PC-9 (cell line): ENCODE measurements around the gene PRKD3. TPM values are rescaled to one million over a fixed set of nuclear protein-coding genes. Genes with fewer than 3 reads are reported as not detected.

Experiments used
- BruUV-seq: library from RNA; stranded (reverse); fragments of 400-500 nt; replicated peaks from 2 replicates; lab custom pipeline; 2021; lab: Mats Ljungman, UMichigan
- CTCF ChIA-PET: fragments of 300-600 bp; sonication (Branson Sonifier 250); formaldehyde crosslinking; loops from one replicate; lab custom pipeline; 2022; ENCODE audit warnings: antibody characterized with exemption; lab: Charles Lee
- POLR2A ChIA-PET: fragments of 300-600 bp; sonication (Branson Sonifier 250); formaldehyde crosslinking; loops from one replicate; lab custom pipeline; 2022; ENCODE audit warnings: antibody characterized with exemption; ENCODE audit not compliant: unreplicated experiment; lab: Charles Lee
- DNase-seq, 2 experiments: peaks; one replicate each; pipeline versions ENCODE4 v3.0.0 to v3.0.0-alpha.2; 2015 to 2022; ENCODE audit warnings: mixed read lengths in 1 of 2
- H2AFZ ChIP-seq: fragments of 200-600 bp; sonication (generic); 2 replicates; pipeline ENCODE4 v1.8.1; 2017; ENCODE audit warnings: antibody characterized with exemption
- H3F3A ChIP-seq: fragments of 200-600 bp; sonication (generic); 2 replicates; pipeline ENCODE4 v1.8.1; 2017; ENCODE audit warnings: antibody characterized with exemption, mild to moderate bottlenecking, low read depth; ENCODE audit not compliant: insufficient read depth
- H3K27ac ChIP-seq: fragments of 200-600 bp; sonication (generic); 2 replicates; pipeline ENCODE4 v1.6.1; 2016; ENCODE audit warnings: mixed run types
- H3K27me3 ChIP-seq: fragments of 200-600 bp; sonication (generic); 2 replicates; pipeline ENCODE4 v1.6.1; 2016; ENCODE audit warnings: low read depth, mixed run types; ENCODE audit not compliant: insufficient read depth
- H3K36me3 ChIP-seq: fragments of 200-600 bp; sonication (generic); 2 replicates; pipeline ENCODE4 v1.6.1; 2016; ENCODE audit warnings: low read depth, mixed run types
- H3K4me1 ChIP-seq: fragments of 200-600 bp; sonication (generic); replicated peaks from 2 replicates; pipeline ENCODE4 v1.6.1; 2016; ENCODE audit warnings: mixed run types; ENCODE audit not compliant: insufficient read depth
- H3K4me2 ChIP-seq: fragments of 200-600 bp; sonication (generic); 2 replicates; pipeline ENCODE4 v1.6.1; 2017; ENCODE audit warnings: mixed run types
- H3K4me3 ChIP-seq: fragments of 200-600 bp; sonication (generic); 2 replicates; pipeline ENCODE4 v1.6.1; 2016; ENCODE audit warnings: mixed run types
- H3K79me2 ChIP-seq: fragments of 200-600 bp; sonication (generic); 2 replicates; pipeline ENCODE4 v1.6.1; 2017; ENCODE audit warnings: low read depth, mixed run types
- H3K9me2 ChIP-seq: fragments of 200-600 bp; sonication (generic); 2 replicates; pipeline ENCODE4 v1.8.1; 2017; ENCODE audit warnings: mild to moderate bottlenecking; ENCODE audit not compliant: insufficient read depth
- H3K9me3 ChIP-seq: fragments of 200-600 bp; sonication (generic); 2 replicates; pipeline ENCODE4 v1.8.1; 2016; ENCODE audit warnings: low read depth; ENCODE audit not compliant: insufficient read depth
- H4K20me1 ChIP-seq: fragments of 200-600 bp; sonication (generic); 2 replicates; pipeline ENCODE4 v1.8.1; 2017; ENCODE audit not compliant: insufficient read depth
- EZH2 ChIP-seq: fragments of 200-600 bp; sonication (generic); IDR thresholded peaks from 2 replicates; pipeline ENCODE4 v1.8.0; 2017; ENCODE audit warnings: antibody characterized with exemption, low read depth
- intact Hi-C: fragments of 100-400 bp; cut with micrococcal nuclease; formaldehyde crosslinking; loops from one replicate; pipeline ENCODE4 v1.10.0; 2022; ENCODE audit not compliant: unreplicated experiment
- total RNA-seq: library from RNA; stranded (reverse); gene quantifications from 2 replicates; pipeline ENCODE4 v1.2.3, GENCODE V29; 2021
- TF ChIP-seq, protein P1 (sequence below): fragments of 200-600 bp; sonication (generic); conservative IDR thresholded peaks from 2 replicates; pipeline ENCODE4 v1.6.1; 2017; ENCODE audit warnings: mixed run types, antibody characterized with exemption, mild to moderate bottlenecking, moderate library complexity

Gene PRKD3
- total RNA-seq, 1 experiment from 2014 or later: 27.5 TPM

DNA sequence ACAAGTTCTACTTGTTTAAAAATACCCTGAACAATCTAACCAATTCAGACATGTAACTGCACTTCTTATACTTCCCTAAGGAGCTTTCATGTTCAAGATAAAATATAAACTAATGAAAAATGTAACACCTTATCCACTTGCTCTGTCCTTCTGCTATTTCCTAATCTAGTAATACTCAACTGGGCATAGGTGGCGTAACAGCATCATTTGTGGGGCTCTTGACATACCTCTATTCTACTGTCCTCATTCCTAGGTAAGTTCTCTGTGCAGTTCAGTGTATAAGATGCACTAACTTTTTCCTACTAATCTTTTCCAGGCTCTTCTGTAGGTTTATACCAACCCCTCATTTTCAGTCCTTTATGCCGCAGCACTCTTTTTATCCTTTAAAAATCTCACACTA is 36.7 kb downstream of the PRKD3 start:
- H2AFZ ChIP-seq: no peak overlapping the region
- H3K27ac ChIP-seq: no peak overlapping the region
- no TSS peak for BruUV-seq
- peaks cover 8% of the 10 kb centered on the region for H3K36me3 ChIP-seq
- intact Hi-C loops: loop anchor here (5.0 to 10.0 kb wide), 2 partner anchors 104 to 587 kb away; no protein-coding TSS in a partner anchor
- H3F3A ChIP-seq: peaks cover 6% of the 10 kb centered on the region
- H3K4me2 ChIP-seq: no peak overlapping the region
- H3K79me2 ChIP-seq: no peaks in the 10 kb centered on the region
- H3K9me2 ChIP-seq: no peaks in the 10 kb centered on the region
- H3K4me3 ChIP-seq: no peak overlapping the region
- DNase-seq: no peak
- no peaks in the 10 kb centered on the region for H3K27me3 ChIP-seq
- no peaks in the 10 kb centered on the region for H3K4me1 ChIP-seq
- ChIA-PET POLR2A (no interaction called here), CTCF (no interaction called here)
- no peaks in the 10 kb centered on the region for H3K9me3 ChIP-seq
- TF ChIP-seq EZH2: no peak
- TF ChIP-seq, protein P1, sequence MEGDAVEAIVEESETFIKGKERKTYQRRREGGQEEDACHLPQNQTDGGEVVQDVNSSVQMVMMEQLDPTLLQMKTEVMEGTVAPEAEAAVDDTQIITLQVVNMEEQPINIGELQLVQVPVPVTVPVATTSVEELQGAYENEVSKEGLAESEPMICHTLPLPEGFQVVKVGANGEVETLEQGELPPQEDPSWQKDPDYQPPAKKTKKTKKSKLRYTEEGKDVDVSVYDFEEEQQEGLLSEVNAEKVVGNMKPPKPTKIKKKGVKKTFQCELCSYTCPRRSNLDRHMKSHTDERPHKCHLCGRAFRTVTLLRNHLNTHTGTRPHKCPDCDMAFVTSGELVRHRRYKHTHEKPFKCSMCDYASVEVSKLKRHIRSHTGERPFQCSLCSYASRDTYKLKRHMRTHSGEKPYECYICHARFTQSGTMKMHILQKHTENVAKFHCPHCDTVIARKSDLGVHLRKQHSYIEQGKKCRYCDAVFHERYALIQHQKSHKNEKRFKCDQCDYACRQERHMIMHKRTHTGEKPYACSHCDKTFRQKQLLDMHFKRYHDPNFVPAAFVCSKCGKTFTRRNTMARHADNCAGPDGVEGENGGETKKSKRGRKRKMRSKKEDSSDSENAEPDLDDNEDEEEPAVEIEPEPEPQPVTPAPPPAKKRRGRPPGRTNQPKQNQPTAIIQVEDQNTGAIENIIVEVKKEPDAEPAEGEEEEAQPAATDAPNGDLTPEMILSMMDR: peak; percentile 45; the same call in 1 of the 2 replicates
- H4K20me1 ChIP-seq: no peaks in the 10 kb centered on the region

DNA sequence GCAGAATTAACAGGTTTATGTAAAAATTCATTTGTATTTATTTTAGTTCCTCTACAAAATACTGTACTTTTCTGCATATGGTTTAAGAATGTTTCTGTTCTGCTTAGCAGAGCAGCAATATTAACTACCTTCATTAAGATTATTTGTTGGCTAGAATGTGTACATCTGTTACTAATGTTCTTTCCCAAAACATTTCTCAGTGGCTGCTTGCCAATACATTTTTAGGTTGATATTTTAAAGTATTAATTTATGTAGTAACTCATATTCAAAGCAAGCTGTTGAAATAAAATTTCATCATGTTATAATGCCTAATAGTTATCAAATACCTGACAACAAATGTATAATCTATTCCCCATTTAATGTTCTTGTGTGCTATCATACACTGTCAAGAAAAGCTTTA is 40.3 kb downstream of the PRKD3 start:
- no peak overlapping the region for H3K27ac ChIP-seq
- H3K4me2 ChIP-seq: no peak overlapping the region
- H3K9me3 ChIP-seq: no peaks in the 10 kb centered on the region
- ChIA-PET CTCF (interaction anchor here (0.7 kb wide), 1 partner anchor 235 kb away, joined by 3 read pairs; no protein-coding TSS in a partner anchor), POLR2A (interaction anchor here (0.6 kb wide), 1 partner anchor 36 kb away, joined by 3 read pairs; no protein-coding TSS in a partner anchor)
- H3K79me2 ChIP-seq: no peaks in the 10 kb centered on the region
- no peak overlapping the region for H3K4me3 ChIP-seq
- DNase-seq: no peak
- no peaks in the 10 kb centered on the region for H3K27me3 ChIP-seq
- intact Hi-C loops: loop anchor here (10.0 kb wide), 1 partner anchor 590 kb away; no protein-coding TSS in a partner anchor
- H2AFZ ChIP-seq: no peak overlapping the region
- H3K36me3 ChIP-seq: peaks cover 19% of the 10 kb centered on the region
- TF ChIP-seq, protein P1: no peak
- TF ChIP-seq EZH2: no peak
- no peaks in the 10 kb centered on the region for H3K4me1 ChIP-seq
- no peaks in the 10 kb centered on the region for H3K9me2 ChIP-seq
- H4K20me1 ChIP-seq: no peaks in the 10 kb centered on the region
- H3F3A ChIP-seq: peaks cover 6% of the 10 kb centered on the region
- BruUV-seq: no TSS peak

DNA sequence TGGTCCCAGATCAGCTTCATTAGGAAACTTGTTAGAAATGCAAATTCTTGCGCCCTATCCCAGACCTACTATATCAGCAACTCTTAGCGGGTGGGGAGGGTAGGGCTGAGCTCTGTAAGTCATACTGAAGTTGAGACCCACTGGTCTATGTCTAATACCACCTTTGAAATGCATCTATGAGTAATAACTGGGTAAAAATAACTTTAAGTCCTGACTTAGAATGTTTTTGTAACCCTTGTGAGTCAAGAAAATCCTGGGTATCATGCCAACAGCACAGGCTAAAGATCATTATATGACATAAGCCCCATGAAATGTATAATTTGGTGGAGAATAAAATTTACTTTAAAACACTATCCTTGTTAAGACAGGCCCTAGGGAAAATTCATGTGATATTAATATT is 41.4 kb downstream of the PRKD3 start:
- H3K9me2 ChIP-seq: no peaks in the 10 kb centered on the region
- H3K27me3 ChIP-seq: no peaks in the 10 kb centered on the region
- H3F3A ChIP-seq: peaks cover under 1% of the 10 kb centered on the region
- no peak overlapping the region for H3K27ac ChIP-seq
- POLR2A ChIA-PET: no interaction called here
- H3K36me3 ChIP-seq: peaks cover 19% of the 10 kb centered on the region
- no peak overlapping the region for H3K4me2 ChIP-seq
- H3K4me3 ChIP-seq: no peak overlapping the region
- no peaks in the 10 kb centered on the region for H3K4me1 ChIP-seq
- BruUV-seq: no TSS peak
- H3K9me3 ChIP-seq: no peaks in the 10 kb centered on the region
- H4K20me1 ChIP-seq: no peaks in the 10 kb centered on the region
- CTCF ChIA-PET: no interaction called here
- DNase-seq: peak in 1 of 2 experiments; percentile 41
- intact Hi-C loops: loop anchor here (10.0 kb wide), 1 partner anchor 592 kb away; no protein-coding TSS in a partner anchor
- H3K79me2 ChIP-seq: no peaks in the 10 kb centered on the region
- no peak for TF ChIP-seq EZH2
- TF ChIP-seq, protein P1: no peak
- H2AFZ ChIP-seq: no peak overlapping the region
